Trophoblast cell (in vitro differentiated cells and primary cell): ENCODE data around the gene BTBD9.

Experiments
- DNase-seq, 2 donors: peaks; one replicate each; pipeline ENCODE4 v3.0.0-alpha.2; 2016
- H2AFZ ChIP-seq: 2 replicates; pipeline ENCODE4 v1.6.1; 2013; ENCODE audit warnings: low read length, moderate library complexity, mild to moderate bottlenecking; ENCODE audit not compliant: insufficient read depth, poor library complexity
- H2AK5ac ChIP-seq: 2 replicates; pipeline ENCODE4 v1.6.1; 2013; ENCODE audit warnings: mild to moderate bottlenecking, low read length
- H2BK120ac ChIP-seq: 2 replicates; pipeline ENCODE4 v1.6.1; 2013; ENCODE audit warnings: low read length, mild to moderate bottlenecking, moderate library complexity; ENCODE audit not compliant: insufficient read depth, poor library complexity
- H2BK12ac ChIP-seq: 2 replicates; pipeline ENCODE4 v1.6.1; 2013; ENCODE audit warnings: mild to moderate bottlenecking, low read length, moderate library complexity
- H2BK5ac ChIP-seq: 2 replicates; pipeline ENCODE4 v1.6.1; 2013; ENCODE audit warnings: low read length, low read depth, moderate library complexity, mild to moderate bottlenecking; ENCODE audit not compliant: poor library complexity
- H3K14ac ChIP-seq: 2 replicates; pipeline ENCODE4 v1.6.1; 2013; ENCODE audit warnings: mild to moderate bottlenecking, low read length
- H3K18ac ChIP-seq: 2 replicates; pipeline ENCODE4 v1.6.1; 2013; ENCODE audit warnings: mild to moderate bottlenecking, low read length
- H3K23ac ChIP-seq: 2 replicates; pipeline ENCODE4 v1.6.1; 2013; ENCODE audit warnings: low read length
- H3K27ac ChIP-seq: 2 replicates; pipeline ENCODE4 v1.5.1; 2013; ENCODE audit warnings: low read depth, mild to moderate bottlenecking, inconsistent platforms, low read length, moderate library complexity
- H3K27me3 ChIP-seq: 2 replicates; pipeline ENCODE4 v1.6.1; 2013; ENCODE audit warnings: inconsistent platforms, mild to moderate bottlenecking, low read length, moderate library complexity; ENCODE audit not compliant: insufficient read depth
- H3K36me3 ChIP-seq, 2 experiments: 1 replicate in 1 of 2; 2 replicates in 1 of 2; pipeline ENCODE4 v1.6.1; 2013; ENCODE audit warnings: low read length in 2 of 2, mild to moderate bottlenecking in 2 of 2, moderate library complexity in 1 of 2; ENCODE audit not compliant: insufficient read depth in 2 of 2, control insufficient read depth in 1 of 2
- H3K4ac ChIP-seq: 2 replicates; pipeline ENCODE4 v1.6.1; 2013; ENCODE audit warnings: low read depth, mild to moderate bottlenecking, low read length, moderate library complexity
- H3K4me1 ChIP-seq, 2 experiments: 1 replicate in 1 of 2; 2 replicates in 1 of 2; pipeline ENCODE4 v1.6.1; 2013; ENCODE audit warnings: low read length in 2 of 2, mild to moderate bottlenecking in 2 of 2, moderate library complexity in 1 of 2; ENCODE audit not compliant: insufficient read depth in 2 of 2, control insufficient read depth in 1 of 2
- H3K4me2 ChIP-seq: 2 replicates; pipeline ENCODE4 v1.6.1; 2013; ENCODE audit warnings: inconsistent platforms, mild to moderate bottlenecking, low read length, moderate library complexity
- H3K4me3 ChIP-seq: 2 replicates; pipeline ENCODE4 v1.5.1; 2013; ENCODE audit warnings: mild to moderate bottlenecking, low read depth, low read length, inconsistent platforms
- H3K79me1 ChIP-seq: one replicate; pipeline ENCODE4 v1.6.1; 2013; ENCODE audit warnings: low read length
- H3K79me2 ChIP-seq: 2 replicates; pipeline ENCODE4 v1.6.1; 2013; ENCODE audit warnings: low read length, mild to moderate bottlenecking; ENCODE audit not compliant: control insufficient read depth, insufficient read depth, poor library complexity
- H3K9ac ChIP-seq: 2 replicates; pipeline ENCODE4 v1.6.1; 2013; ENCODE audit warnings: mild to moderate bottlenecking, low read length
- H3K9me3 ChIP-seq: 2 replicates; pipeline ENCODE4 v1.6.1; 2013; ENCODE audit warnings: low read depth, mild to moderate bottlenecking, control low read depth, inconsistent platforms, low read length; ENCODE audit not compliant: insufficient read depth
- H4K12ac ChIP-seq: 2 replicates; pipeline ENCODE4 v1.6.1; 2013; ENCODE audit warnings: low read depth, mild to moderate bottlenecking, low read length, moderate library complexity
- H4K8ac ChIP-seq: 2 replicates; pipeline ENCODE4 v1.6.1; 2013; ENCODE audit warnings: low read depth, mild to moderate bottlenecking, low read length, moderate library complexity
- H4K91ac ChIP-seq: one replicate; pipeline ENCODE4 v1.6.1; 2013; ENCODE audit warnings: low read depth, mild to moderate bottlenecking, low read length, moderate library complexity
- WGBS: extraction: QIAGEN DNeasy Blood & Tissue Kit; methylation state at CpG from one replicate; pipeline ENCODE4 v1.1.7; 2013; ENCODE audit warnings: missing lambda C conversion rate; ENCODE audit not compliant: insufficient read length, insufficient coverage; ENCODE audit errors: extremely low coverage; 5-methylcytosine and 5-hydroxymethylcytosine counted together

BTBD9 gene

DNA sequence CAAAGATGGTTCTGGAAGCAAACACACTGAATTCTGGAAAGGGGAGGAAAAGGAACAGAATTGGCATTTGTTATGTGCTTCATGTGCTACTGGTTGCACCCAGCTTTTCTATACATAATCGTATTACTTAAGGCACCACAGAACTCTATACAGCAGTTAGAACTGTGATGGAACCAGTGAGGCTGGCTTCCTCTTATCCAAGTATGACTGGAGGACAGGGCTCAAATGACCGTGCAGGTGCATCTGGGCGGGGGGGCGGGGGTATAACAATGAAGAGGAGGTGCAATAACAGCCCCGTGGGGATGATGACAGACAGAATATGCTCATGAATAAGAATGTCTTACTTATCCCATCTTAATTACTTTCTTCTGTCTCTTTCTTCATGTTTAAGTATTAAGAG lies 144.2 kb downstream of the BTBD9 start:
- Histone ChIP-seq H3K4me3 (no peak overlapping the region), H3K9me3 (no peaks in the 10 kb centered on the region)

DNA sequence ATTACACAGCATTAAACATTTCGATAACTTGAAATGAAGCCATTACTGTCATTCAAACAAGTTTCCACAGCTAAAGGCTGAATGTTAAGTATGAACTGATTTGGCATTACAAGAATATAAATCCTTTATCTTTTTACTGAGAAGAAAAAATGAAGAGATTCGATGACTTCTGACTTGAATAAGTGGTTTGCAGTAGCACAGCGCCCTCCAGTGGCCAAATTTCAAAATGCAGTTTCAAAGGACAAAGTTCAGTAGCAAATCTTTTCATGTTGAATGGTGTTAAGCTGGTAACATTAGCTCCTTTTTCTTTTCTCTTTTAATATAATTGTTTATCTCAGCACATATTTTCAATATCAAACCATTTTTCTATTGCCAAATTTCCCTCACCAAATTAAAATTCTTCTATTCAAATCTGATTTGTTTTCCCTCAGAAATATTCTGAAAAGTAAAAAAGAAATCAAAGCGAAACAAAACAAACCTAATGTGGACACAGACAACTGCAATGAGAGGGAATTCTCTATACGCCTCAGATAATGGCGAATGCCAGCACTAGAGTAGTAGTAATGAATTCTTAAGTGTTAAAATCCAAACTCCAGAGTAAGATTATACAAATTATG lies 145.7 kb downstream of the BTBD9 start:
- Histone ChIP-seq H2AK5ac (no peak overlapping the region), H2BK5ac (no peak overlapping the region), H2AFZ (no peak overlapping the region), H4K12ac (no peak overlapping the region), H3K79me1 (no peaks in the 10 kb centered on the region), H3K27ac (no peak overlapping the region), H2BK12ac (no peak overlapping the region), H3K27me3 (no peaks in the 10 kb centered on the region), H3K9me3 (no peaks in the 10 kb centered on the region), H3K4me2 (no peak overlapping the region), H3K36me3 (no peaks in the 10 kb centered on the region), H3K18ac (no peak overlapping the region), H3K9ac (no peak overlapping the region), H2BK120ac (no peak overlapping the region), H3K4me1 (no peaks in the 10 kb centered on the region), H3K4me3 (no peak overlapping the region), H3K23ac (no peak overlapping the region), H4K8ac (no peak overlapping the region), H3K4ac (no peak overlapping the region), H4K91ac (no peak overlapping the region), H3K79me2 (no peaks in the 10 kb centered on the region), H3K14ac (no peak overlapping the region)
- WGBS: no CpG with 5 or more reads among the region's 6 CpGs
- DNase-seq: peak; percentile 77 to 92

More for the DNA sequence above, 144.2 kb downstream of the BTBD9 start:
- Histone ChIP-seq H4K91ac (no peak overlapping the region), H2BK12ac (no peak overlapping the region), H3K9ac (no peak overlapping the region), H3K79me1 (no peaks in the 10 kb centered on the region), H4K8ac (no peak overlapping the region), H2AK5ac (no peak overlapping the region), H3K4me1 (no peaks in the 10 kb centered on the region), H3K27me3 (no peaks in the 10 kb centered on the region), H3K27ac (no peak overlapping the region), H3K23ac (no peak overlapping the region), H3K18ac (no peak overlapping the region), H2BK5ac (no peak overlapping the region), H3K79me2 (no peaks in the 10 kb centered on the region), H3K14ac (no peak overlapping the region), H3K36me3 (no peaks in the 10 kb centered on the region), H4K12ac (no peak overlapping the region), H2BK120ac (no peak overlapping the region), H2AFZ (no peak overlapping the region), H3K4me2 (no peak overlapping the region), H3K4ac (no peak overlapping the region)
- WGBS: no CpG with 5 or more reads among the region's 5 CpGs
- DNase-seq: no peak

DNA sequence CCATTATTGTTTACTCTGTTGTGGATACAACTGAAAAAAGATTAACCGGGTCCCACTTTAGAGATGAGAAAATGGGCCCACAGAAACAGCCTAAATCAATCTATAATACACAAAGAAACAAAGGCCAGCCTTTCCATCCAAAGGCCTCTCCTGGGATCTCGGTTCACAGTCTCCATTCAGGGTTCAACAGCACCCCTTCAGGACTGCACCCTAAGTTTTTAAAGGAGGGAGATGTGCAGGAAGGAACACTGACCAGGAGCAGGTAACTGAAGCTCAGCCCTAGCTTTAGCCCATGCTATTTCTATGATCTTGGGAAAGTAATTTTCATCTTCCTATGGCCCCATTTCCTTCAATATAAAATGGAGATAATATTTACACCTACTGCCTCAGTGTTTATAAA lies 147.7 kb downstream of the BTBD9 start:
- Histone ChIP-seq H3K79me2 (no peaks in the 10 kb centered on the region), H3K4me1 (peaks cover 0 to 2% of the 10 kb centered on the region in 2 experiments), H4K91ac (no peak overlapping the region), H3K27me3 (no peaks in the 10 kb centered on the region), H3K27ac (no peak overlapping the region), H3K36me3 (no peaks in the 10 kb centered on the region), H4K12ac (no peak overlapping the region), H3K18ac (no peak overlapping the region), H3K9me3 (no peaks in the 10 kb centered on the region), H3K14ac (no peak overlapping the region), H3K79me1 (no peaks in the 10 kb centered on the region), H4K8ac (no peak overlapping the region), H2AFZ (no peak overlapping the region), H3K4ac (no peak overlapping the region), H3K4me3 (no peak overlapping the region), H2BK12ac (no peak overlapping the region), H3K23ac (no peak overlapping the region), H2AK5ac (no peak overlapping the region), H3K4me2 (no peak overlapping the region), H2BK5ac (no peak overlapping the region), H2BK120ac (no peak overlapping the region), H3K9ac (no peak overlapping the region)
- no peak for DNase-seq
- WGBS: no CpG with 5 or more reads among the region's 2 CpGs

DNA sequence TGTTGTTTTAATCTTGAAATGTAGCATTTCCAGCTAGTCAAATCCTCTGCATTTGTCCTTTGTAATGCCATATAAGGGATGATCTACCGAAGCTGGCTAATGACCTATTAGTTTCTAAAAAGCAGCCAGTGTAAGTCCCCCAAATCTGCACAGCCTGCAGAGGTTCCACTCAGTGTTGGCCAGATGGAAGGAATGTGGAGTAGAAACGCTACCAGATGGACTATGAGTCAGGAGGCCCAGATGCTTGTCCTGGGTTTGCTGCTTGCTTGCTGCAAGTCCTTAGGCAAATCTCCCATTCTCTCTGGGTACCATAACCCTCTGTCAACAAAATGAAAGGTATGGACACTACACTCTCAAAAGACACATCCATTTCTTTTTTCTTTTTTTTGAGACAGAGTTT lies 149.8 kb downstream of the BTBD9 start:
- Histone ChIP-seq H3K4me3 (no peak overlapping the region), H3K79me1 (no peaks in the 10 kb centered on the region), H2BK120ac (no peak overlapping the region), H3K4me2 (no peak overlapping the region), H3K23ac (no peak overlapping the region), H3K18ac (no peak overlapping the region), H3K27me3 (no peaks in the 10 kb centered on the region), H3K4ac (no peak overlapping the region), H4K12ac (no peak overlapping the region), H3K9ac (no peak overlapping the region), H3K79me2 (no peaks in the 10 kb centered on the region), H2BK12ac (no peak overlapping the region), H3K27ac (no peak overlapping the region), H3K9me3 (no peaks in the 10 kb centered on the region), H3K14ac (no peak overlapping the region), H3K4me1 (peaks cover 0 to 2% of the 10 kb centered on the region in 2 experiments), H2AFZ (no peak overlapping the region), H4K91ac (no peak overlapping the region), H2AK5ac (no peak overlapping the region), H4K8ac (no peak overlapping the region), H3K36me3 (no peaks in the 10 kb centered on the region), H2BK5ac (no peak overlapping the region)
- no peak for DNase-seq
- no CpG with 5 or more reads among the region's 2 CpGs for WGBS
